Measurements from ENCODE around the gene RABL2B. TPM values are rescaled to one million over a fixed set of nuclear protein-coding genes. Genes with fewer than 3 reads are reported as not detected.

Gene RABL2B
- total RNA-seq, 1 donor from 2014 or later: 20.9 TPM

DNA sequence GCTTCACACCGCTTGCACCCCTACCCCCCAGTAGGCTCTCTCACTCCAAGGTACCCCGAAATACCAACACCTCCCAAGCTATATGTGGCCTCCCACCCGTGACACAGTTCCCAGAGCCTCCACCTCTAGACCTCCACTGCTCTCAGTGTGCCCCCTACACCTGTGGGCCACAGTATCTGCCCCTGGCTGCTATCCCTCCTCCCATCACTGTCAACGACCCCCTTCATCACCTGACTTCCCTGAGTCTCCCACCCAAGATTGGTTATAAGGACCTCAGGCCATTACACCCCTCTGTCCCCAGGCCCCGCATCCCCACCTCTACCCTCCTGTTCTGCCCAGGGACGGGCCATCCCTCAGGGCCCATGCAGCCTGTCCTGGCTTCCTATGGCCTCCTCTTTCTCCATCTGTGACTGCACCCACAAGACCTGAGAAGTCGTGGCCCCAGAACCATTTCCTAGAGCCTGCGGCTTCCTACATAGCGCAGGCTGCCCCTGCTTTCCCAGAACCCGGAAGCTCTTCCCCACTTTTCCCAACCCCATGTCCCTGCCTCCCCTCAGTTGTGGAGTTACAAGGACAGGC lies 44.7 kb downstream of the RABL2B start:
- DNase-seq (ENCODE audit: low read depth): no peak

DNA sequence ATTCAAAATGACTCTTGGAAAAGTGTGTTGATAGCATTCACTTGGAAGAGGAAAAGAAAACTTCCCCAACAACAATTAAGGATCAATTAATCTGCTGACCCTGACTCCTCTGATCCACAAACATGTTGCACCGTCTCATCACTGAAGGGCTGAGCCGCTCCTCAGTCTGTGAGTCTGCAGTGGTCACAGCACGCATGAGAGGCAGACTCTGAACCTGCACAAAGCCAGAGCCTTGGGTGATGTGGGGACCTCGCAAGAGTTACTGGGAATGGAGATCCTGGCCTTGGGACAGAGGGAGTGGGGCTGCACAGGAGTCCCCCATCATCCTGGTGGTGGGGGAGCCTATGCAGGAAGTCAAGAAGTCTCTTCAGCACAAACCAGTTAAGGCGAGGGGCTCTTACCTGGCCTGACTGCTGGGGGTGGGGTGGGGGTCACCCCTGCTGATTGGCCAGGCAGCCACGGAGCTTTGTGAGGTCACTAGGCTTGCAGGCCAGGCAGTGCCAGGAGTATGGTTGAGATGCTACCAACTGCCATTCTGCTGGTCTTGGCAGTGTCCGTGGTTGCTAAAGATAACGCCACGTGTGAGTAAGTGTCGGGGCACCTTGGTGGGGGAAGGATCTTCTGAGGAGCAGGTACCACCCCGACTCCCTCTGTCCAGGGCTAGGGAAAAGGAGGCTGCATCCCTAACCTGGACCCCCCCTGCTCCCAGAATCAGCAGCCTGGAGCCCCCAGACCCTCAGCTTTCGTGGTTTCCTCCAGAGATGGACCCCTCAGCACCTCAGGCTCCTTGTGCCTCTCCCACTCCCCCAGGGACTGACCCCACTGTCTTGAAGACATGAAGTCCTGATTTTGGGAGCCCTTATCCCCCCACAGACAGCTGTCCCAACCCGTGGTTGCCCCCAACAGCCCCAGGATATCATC lies 45.4 kb downstream of the RABL2B start, which contains the start of gene ACR:
ACR (plus strand) TSS at position 477 of the 921 bp plus-strand sequence; CDS start at position 509, 32 bp downstream.
- no peak for DNase-seq (ENCODE audit: low read depth)

DNA sequence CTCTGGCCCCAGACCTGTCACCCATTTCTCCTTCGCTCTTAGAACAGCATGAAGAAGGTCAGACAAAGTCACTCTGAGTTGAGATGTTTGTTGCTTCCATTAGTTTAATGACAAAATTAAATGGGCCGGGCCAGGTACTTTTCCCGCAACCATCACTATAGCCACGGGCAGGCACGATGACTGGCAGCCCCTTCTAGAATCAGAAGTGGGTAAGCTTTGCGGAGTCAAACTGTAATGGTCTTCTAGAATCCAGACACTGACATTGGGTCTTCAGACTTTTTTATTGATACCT lies 47.8 kb downstream of the RABL2B start:
- DNase-seq (ENCODE audit: low read depth): no peak

DNA sequence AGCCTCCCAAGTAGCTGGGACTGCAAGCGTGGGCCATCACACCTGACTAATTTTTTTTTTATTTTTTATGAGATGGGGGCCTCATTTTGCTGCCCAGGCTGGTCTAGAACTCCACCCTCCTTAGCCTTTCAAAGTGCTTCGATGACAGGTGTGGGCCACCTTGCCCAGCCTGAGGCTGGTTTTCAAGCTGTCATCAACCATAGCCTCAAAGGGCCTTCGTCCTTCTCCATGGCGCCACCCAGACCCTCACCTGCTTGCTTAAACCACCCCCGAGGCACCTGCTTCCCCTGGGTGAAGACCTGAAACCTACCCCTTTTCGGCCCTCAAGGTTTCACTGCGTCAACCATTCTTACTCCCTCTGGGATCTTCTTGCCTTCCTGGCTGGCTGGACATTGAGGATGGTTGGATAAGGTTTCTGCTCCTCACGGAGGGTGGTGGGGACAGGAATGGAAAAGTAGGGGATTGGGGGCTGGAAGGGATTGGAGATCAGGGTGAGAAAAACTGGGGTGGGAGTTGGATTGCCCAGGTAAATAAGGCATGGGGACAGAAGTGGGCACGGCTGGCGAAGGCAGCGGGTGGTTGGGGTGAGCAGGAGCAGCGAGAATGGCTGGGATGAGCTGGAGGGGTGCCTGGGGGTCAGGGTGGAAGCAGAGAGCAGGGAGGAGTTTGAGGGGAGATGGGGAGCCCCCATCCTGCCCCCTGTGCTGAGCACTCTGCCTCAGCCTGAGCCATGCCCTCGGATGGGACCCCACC lies 48.3 kb downstream of the RABL2B start:
- DNase-seq (ENCODE audit: low read depth): no peak

DNA sequence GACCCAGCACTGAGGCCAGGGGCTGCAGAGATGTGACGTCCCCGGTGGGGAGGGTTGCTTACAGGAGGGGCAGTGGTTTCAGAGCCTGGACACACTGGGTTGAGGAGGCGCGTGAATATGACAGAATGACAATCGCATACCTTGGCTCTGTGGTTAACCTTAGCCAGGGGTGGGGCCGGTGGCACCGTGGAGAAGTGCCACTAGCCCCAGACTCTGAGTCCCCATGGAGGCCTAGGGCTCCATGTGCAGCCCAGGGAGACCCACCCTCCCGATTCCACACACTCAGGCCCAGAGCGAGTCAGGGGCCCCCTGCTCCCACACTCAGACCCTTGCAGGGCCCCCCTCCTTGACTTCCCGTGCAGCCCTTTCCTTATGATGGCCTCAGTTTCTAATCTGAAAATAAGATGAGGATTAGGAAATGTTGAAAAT lies 49.1 kb downstream of the RABL2B start:
- no peak for DNase-seq (ENCODE audit: low read depth)

DNA sequence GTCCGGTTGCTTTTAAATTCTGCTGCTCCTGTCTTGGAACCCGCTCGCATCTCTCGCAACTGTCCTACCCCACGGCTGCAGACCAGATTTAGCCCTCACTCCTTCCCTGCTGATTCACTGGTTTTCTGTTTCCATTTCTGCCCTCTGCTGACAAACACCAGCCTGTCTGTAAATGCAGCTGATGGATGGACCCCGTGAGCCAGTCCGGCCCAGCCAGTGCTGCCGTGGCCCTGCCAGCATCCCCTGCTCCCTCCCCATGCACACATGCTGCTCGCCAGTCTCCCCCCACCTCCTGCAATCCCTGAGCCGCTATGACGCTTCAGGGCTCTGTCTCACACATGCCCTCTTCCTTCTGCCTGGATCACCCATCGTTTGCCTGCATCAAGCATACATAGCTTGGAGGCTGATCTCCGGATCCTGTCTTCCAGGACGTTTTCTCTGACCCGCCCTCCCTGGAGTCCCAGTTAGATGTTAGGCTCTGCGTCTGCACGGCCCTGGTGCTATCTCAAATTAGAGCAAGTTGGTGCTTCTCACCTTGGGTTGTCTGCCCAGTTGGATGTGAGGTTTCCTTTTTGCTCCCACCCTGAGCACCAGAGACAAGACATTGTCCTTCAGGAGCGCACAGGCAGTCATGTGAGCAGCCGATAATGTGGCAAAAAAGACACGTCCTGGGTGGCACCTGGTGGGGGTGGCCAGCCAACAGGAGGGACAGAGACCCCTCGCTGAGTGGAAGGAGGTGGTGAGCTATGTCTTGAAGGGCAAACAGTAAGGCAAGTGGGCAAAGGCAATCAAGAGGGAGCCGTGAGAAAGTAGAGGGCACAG lies 49.7 kb downstream of the RABL2B start:
- no peak for DNase-seq (ENCODE audit: low read depth)

DNA sequence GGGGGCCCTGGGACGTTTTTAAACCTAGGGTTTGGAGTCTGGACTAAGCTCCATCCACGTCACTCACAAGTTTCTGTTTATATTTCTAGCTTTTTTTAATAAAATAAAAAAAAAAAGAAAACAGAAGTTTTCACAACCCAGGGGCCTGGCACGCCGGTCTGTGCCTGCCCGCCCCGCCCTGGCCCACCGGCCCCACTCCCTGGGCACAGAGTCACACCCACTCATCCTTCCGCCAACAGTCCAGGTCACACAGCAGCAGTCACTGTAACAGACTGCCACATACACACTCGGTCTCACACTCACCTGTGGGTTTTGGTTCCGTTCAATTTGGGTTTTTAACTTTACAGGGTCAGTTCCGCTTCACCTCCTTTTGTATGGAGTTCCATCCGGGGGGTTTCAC lies 50.8 kb downstream of the RABL2B start:
- no peak for DNase-seq (ENCODE audit: low read depth)

DNA sequence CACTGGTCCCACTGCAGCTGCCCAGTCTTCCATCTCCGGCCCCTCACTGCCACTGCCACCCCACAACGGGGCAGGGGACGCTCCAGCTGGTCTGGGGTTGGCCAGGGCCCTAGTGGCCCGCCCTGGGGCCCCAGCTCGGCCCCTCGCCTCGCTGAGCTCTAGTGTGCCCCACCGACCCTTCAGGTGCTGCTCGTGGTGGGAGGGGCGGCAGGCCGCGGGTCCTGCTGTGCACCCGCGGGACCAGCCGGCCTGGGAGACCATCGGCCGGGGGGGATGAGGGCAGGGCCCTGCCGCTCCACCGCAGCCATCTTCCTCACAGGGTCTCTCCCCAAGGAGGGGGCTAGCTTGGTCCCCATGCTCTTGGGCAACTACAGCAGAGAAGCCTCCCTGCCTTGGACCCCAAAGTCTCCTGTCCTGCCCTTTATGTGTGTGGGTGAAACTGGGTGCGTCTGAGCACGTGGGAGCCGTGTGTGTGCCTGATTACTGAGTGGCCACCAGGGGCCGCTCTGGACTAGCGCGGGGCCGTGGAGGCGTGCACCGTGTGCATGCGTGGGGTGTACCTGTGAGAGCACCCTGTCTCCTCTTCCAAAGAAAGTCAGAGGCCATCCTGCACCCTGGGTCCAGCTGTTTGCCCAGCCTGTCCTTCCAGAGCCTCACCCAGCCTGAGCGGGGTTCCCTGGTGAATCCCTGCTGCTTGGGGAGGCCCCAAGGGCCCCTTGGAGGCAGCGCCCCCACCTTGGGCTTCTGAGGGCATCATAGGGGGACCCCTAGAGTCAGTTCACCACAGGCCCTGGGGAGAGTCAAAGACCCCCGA lies 51.4 kb downstream of the RABL2B start:
- DNase-seq (ENCODE audit: low read depth): no peak

DNA sequence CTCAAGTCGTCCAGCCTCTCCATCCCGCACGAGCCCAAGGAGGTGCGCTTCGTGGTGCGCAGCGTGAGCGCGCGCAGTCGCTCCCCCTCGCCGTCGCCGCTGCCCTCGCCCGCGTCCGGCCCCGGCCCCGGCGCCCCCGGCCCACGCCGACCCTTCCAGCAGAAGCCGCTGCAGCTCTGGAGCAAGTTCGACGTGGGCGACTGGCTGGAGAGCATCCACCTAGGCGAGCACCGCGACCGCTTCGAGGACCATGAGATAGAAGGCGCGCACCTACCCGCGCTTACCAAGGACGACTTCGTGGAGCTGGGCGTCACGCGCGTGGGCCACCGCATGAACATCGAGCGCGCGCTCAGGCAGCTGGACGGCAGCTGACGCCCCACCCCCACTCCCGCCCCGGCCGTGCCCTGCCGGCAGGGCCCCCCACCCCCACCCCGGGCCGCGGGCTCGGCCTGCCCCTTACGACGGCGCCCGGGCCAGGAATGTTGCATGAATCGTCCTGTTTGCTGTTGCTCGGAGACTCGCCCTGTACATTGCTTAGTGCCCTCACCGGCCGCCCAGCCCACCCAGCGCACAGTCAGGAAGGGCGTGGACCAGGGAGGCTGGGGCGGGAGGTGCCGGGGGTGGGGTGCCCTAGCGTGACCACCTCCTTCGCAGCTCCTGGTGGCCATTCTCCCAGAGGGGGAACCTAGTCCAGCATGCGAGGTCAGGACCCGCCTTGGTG lies 52.3 kb downstream of the RABL2B start:
- DNase-seq (ENCODE audit: low read depth): no peak

DNA sequence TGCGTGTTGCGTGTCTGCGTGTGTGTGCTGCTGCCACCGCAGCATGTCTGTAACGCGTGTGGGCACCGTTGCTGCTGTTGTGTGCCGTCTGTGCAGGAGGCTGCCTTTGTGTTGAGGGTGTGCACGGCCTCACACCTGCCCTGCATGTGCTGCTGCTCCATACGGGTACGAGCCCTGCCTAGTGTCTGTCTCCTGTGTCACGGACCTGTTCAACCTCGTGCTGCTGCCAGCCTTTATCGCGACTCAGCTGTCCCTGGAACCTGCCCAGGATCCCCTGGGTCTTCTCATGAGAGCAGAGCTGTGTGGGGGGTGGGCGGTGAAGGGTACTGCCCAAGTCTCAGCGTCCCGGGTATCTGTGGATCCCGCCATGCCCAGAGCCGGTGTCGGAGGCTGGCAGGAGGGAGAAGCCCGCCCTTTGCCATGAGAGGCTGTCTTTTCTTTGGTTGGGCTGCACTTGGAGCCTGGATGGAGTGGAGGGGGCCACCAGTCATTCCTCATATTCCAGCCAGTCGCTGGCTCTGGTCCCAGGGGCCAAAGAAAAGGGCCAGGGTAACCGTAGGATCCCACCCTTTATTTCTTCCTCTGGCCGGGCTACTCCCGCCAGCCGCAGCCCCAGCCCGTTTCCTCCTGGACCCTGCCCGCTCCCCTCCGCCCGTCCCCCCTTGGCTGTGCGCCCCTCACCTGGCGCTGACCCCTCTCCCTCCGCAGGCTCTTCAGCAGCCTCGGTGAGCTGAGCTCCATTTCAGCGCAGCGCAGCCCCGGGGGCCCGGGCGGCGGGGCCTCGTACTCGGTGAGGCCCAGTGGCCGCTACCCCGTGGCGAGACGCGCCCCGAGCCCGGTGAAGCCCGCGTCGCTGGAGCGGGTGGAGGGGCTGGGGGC lies 53.2 kb downstream of the RABL2B start:
- no peak for DNase-seq (ENCODE audit: low read depth)

DNA sequence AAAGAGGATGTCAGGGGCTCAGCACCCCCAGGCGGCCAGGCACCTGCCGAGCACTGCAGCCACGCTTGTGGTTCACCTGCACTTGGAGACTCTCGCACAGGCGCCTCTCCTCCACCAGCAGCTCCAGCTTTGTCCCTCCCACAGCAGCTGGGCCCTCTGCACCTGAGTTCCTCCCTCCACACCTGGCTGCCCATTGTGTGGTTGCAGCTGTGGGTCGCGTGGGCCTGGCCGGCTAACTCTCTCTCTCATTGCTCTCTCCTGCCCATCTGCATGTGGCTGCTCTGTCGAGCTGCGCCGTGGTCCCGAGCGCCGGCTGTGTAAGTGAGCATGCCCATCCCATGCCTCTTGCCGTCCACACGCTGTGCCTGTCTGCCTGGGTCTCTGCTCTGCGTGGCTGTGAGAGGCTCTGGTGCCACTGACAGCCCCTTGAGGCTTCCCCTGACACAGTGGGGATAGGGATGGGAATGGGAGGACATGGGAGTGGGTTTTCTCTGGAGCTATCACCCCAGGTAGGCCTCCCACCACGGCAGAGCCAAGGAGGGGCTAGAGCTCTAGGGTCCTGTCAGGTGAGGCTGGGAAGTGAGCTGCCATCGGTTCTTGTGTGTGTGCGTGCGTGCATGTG lies 53.9 kb downstream of the RABL2B start:
- no peak for DNase-seq (ENCODE audit: low read depth)

DNA sequence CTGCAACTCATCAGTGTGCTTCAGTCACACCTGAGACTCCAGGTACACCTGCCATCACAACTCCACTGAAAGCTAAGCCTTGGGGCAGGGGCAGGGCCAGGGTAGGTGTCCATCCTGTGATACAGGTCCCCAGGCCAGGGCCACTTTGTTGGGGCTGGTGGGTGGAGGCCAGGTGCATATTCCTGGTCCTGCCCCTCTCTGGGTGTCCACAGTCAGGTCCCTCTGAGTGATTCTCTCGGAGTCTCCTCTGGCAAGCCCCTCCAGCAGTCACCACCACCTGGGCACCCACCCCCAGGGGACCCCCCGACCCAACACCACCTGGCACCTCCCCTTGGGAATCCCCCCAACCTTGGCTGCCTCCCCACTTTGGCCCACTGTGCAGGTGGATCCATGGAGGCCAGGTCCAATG lies 54.9 kb downstream of the RABL2B start:
- no peak for DNase-seq (ENCODE audit: low read depth)

DNA sequence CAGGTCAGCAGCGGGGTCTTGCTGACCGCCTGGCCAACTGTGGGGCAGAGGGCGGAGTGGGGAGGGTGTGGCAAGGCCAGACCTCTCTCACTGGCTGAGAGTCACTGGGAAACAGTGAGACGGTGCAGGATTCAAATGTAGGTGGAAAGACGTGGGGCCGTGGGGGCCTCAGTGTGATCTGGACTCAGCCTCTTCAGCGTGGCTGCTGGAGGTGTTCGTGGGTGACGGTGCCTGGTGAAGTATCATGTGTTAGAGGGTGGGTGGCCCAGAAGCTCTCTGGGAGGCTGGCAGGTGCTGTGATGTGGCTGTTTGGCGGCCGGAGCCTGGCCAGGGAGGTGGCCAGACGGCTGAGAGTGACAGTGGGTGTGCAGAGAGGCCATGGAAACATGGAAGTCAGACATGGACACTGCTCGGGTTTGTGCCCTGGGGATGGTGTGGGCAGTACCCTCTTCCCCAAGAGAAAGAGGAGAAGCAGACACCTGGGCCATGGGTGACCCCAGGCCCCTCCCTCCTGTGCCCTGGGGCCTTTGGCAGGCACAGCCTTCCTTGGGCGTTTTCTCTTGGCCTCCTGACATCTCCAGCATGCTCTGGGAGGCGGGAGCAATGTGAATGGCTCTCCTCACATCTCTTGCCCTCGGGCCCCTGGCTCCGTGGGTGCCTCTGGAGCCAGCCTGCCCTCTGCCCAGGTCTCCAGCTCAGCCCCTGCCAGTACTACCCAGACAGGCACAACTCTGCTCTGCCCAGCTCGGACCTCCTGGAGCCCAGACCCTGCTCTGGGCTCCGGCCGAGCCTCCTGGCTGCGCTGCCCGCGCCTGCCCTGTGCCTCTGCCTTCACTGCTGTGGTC lies 55.5 kb downstream of the RABL2B start:
- no peak for DNase-seq (ENCODE audit: low read depth)

DNA sequence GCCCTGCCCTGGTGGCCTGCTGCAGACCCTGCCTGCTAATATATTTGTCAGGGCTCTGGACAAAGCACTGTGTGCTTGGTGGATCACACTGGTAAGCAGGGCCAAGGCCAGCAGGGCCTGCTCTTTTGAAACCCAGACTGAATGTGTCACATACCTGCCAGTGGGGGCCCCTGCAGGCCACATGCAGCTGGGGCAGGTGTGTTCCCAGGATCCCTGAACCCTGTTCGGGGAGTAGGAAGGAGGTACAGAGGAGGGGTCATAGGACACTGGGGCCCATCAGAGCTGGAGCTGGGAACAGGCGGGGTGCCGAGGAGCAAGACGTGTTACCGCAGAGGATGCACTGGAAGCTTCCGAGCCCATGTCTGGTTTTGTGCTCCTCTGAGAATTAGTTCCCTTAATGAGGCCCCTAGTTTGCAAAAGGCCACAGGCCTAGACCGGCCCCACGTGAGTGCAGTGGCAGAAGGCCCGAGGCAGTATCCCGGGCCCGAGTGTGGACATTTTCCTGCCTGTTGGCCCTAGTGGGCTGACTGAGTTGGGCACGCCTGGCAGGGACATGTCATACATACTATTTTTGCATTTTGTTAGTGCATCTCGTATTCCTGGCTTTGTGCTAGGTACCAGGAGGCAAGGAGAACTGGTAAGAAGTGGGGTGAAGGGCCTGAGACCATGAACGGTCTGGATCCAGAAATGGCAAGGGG lies 56.6 kb downstream of the RABL2B start:
- DNase-seq (ENCODE audit: low read depth): no peak

DNA sequence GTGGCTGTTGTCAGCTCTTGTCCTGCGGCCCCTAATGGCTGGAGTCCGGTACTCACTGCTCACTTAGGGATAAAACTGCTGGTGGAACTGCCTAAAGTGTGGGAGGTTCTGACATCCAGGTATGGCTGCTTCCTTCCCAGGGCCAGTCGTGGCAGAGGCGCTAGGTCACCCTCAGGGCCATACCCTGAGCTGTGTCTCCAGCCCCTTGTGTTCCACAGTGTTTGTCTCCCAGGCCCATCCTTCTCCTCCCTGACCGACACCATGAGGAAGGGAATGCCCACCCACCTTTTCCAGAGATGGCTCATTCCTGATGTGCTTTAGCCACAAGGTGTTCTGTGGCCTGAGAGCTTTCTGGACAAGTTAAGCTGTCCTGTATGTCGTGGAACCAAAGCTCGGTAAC lies 57.8 kb downstream of the RABL2B start:
- DNase-seq (ENCODE audit: low read depth): no peak

DNA sequence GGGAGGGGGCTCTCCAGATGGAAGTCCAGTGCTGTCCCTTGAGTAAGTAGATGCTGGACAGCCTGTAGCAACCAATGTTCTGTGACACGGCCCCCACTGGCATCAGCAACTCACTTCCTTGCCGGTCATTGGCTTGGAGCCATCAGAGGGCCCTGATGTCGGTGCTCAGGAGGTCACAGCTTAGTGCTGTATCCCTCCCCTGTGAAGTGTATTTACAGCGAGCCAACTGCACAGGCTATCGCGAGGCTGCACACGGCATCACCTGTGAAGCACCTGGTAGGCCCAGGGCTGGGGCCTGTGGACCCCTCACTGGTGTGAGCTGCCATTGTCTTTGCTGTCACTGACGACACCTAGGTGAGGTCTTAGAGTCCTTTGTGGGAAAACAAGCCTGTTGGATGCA lies 58.8 kb downstream of the RABL2B start:
- DNase-seq (ENCODE audit: low read depth): no peak

DNA sequence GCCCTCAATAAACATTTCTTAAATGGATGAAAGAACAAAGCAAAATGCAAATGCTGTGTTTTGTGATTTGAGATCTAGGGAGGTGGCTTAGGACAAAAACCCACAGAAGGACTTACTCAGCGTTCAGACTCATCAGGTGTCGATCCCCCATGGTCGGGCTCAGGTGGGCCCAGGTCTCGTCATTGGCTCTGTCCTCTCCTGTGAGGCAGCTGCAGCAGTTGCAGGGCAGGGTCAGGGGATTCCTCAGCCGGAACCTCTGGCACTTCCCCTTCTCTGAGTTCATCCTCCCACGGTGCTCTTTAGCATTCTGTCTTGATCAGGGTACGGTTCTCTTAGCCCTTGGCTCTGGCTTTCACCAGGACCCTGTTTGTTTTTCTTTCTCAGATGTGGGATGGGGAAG lies 59.4 kb downstream of the RABL2B start:
- no peak for DNase-seq (ENCODE audit: low read depth)
